ENCODE results near the gene DNAH9. TPM values are rescaled to one million over a fixed set of nuclear protein-coding genes. Genes with fewer than 3 reads are reported as not detected.

Gene DNAH9
- total RNA-seq, 1 donor = not detected

GRCh38 chr17:11807606-11808005 lies 209.3 kb downstream of the DNAH9 start:
- H3K4me3 ChIP-seq (ENCODE audit: low read depth, low read length) = no peak overlapping the region
- no peak for TF ChIP-seq CTCF (IDR thresholded peaks at IDR 0.05; ENCODE audit: insufficient read depth, low read depth, low read length)
- no peak for DNase-seq (ENCODE audit: low read depth)

DNA sequence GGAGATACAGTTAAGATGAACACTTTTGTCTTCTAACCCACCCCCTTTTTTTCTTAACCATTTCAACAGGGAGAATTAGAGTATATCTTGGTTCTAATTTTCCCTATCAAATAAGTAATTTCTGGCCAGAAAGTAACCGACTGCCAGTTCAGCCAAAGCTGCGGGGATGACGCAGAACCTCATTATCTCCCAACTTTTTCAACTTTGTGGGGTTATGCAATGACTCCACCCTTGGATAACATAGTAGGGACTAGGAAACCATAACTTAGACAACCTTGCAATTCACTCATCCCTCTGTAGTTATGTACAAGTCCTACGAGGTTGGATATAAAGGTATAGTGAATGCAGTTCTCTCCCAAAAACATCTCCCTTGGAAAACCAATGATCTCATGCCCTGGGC lies 215.0 kb downstream of the DNAH9 start:
- no peak for DNase-seq (ENCODE audit: low read depth)
- H3K4me3 ChIP-seq (ENCODE audit: low read depth, low read length) = no peak overlapping the region
- no peak for TF ChIP-seq CTCF (IDR thresholded peaks at IDR 0.05; ENCODE audit: insufficient read depth, low read depth, low read length)

DNA sequence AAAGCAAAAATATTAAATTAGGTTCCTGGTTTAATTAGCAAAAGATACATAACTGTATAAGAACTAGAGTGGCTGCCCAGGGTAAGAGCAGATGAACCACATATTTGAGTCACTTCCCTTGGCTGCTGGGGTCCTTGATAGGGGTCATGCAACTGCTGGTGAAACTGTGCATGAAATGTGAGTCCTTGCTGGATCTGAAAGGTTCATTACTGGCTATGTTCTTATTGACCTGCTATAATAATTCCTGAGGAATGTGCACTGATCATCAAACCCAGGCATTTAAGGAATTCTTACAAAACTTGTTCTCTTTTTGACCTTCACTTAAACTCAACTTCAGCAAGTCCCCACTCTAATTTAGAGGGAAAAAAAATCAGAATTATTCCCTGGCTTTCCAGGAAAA lies 215.6 kb downstream of the DNAH9 start:
- H3K4me3 ChIP-seq (ENCODE audit: low read depth, low read length) = no peak overlapping the region
- no peak for DNase-seq (ENCODE audit: low read depth)
- no peak for TF ChIP-seq CTCF (IDR thresholded peaks at IDR 0.05; ENCODE audit: insufficient read depth, low read depth, low read length)

GRCh38 chr17:11814655-11815262 lies 216.5 kb downstream of the DNAH9 start:
- no peak overlapping the region for H3K4me3 ChIP-seq (ENCODE audit: low read depth, low read length)
- TF ChIP-seq CTCF (IDR thresholded peaks at IDR 0.05; ENCODE audit: insufficient read depth, low read depth, low read length) = no peak
- DNase-seq (ENCODE audit: low read depth) = no peak

DNA sequence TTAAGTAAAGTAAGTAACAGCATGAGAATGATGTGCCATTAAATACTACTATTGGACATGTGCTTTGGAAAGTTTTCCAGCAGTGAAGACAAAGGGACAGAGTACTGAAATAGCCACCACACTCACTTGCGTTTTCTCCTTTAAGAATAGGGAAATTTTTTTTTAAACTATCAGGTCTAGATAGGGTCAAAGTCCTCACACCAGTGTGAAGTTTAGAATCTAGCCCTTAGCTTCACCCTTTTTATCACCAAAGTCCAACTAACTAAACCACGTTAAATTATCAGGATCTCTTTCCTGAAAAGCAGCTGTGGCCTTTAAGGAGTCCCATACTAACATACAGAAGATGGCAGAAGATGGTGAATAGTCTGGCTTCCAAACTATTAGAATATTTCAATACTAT lies 218.1 kb downstream of the DNAH9 start:
- H3K4me3 ChIP-seq (ENCODE audit: low read depth, low read length) = no peak overlapping the region
- TF ChIP-seq CTCF (IDR thresholded peaks at IDR 0.05; ENCODE audit: insufficient read depth, low read depth, low read length) = no peak
- DNase-seq (ENCODE audit: low read depth) = no peak

DNA sequence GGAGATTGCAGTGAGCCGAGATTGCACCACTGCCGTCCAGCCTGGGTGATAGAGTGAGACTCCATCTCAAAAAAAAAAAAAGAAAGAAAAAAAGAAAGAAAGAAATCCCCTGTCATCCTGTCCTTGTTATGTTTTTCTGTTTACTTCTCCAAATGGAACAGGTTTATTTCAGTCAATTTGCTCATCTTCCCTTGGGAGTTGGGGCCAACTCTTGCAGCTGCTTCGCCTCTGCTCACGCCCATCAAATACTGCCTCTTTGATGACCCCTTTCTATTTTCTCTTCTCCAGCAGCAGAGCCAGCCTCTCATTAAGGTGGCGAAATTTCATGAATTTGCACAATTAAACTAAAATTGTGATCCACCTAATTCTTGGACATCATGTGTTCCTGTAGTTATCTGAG lies 225.6 kb downstream of the DNAH9 start:
- DNase-seq (ENCODE audit: low read depth) = no peak
- no peak for TF ChIP-seq CTCF (IDR thresholded peaks at IDR 0.05; ENCODE audit: insufficient read depth, low read depth, low read length)
- no peak overlapping the region for H3K4me3 ChIP-seq (ENCODE audit: low read depth, low read length)

DNA sequence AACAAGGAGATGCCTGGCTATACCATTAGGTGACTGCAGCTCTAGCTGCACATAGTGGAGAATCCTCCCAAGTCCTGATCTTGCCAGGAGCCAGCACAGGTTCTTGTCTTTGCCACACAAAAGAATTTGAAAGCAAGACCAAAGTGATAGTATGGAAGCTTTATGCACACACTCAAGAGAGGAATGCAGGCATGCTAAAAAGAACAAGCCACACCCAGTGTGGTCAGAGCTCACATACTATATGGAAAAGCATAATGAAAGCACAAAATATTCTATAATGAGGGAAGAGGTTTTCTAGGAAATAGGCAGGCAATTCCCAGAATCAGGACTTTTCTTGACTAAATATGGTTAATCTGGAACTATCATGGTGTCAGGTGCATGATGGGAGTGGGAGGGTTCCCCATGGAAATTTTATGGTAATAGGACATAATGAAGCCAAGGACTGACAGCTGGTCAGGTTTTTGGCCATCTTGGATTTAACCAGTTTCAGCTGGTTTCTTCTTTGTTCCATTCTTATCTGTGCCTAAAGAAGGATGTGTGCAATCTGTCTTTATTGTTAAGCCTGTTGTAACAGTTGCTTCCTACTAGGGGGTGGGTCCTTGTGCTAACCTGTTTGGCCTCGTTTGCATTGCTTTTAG lies 227.4 kb downstream of the DNAH9 start:
- TF ChIP-seq CTCF (IDR thresholded peaks at IDR 0.05; ENCODE audit: insufficient read depth, low read depth, low read length) = no peak
- no peak for DNase-seq (ENCODE audit: low read depth)

More for the DNA sequence above, 227.4 kb downstream of the DNAH9 start:
- no peak overlapping the region for H3K4me3 ChIP-seq (ENCODE audit: low read depth, low read length)

Data from fibroblast of villous mesenchyme (primary cell).